ENCODE results near the gene SPTSSA.
"Not testable (repeated sequence)": the region's sequence is repeated elsewhere in the genome, so short reads cannot be mapped to it uniquely, and the experiment has no call there.

SPTSSA gene, protein sequence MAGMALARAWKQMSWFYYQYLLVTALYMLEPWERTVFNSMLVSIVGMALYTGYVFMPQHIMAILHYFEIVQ

DNA sequence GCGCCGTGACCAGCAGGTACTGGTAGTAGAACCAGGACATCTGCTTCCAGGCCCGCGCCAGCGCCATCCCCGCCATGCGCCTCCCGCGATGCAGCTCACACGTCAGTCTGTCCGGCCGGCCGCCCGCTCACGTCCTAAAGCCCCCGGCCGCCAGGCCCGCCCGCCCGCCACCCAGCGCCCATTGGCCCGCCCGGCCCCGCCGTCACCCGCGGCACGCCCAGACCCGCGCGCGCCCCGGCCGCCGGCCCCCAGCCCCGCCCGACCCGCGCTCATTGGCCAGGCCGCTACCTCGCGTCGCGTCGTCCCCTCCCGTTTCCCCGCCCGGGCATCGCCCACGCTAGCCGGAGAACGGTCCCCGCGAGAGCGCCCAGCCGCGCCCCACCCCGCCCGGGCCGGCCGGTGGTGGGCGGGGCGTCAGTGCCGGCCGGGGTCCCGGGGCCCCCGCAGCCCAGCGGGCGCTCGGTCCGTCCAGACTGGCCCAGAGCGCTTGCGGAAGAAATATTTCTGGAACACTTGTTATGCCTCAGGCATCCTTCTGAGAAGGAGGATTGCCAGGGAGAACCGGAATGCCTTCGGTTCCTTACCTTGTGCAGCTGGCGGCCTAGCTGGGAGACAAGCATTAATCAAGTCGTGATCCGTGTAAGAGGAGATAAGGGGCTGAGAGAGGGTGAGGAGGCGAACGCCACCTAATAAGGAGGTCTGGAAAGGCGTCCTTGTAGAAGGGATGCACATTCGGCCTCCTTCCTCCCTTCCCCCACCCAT, at the start of gene SPTSSA:
TSS of gene SPTSSA (minus strand) at position 109 of the 762 bp plus-strand sequence. CDS start at position 76, 33 bp downstream.
- TF ChIP-seq, protein P1, sequence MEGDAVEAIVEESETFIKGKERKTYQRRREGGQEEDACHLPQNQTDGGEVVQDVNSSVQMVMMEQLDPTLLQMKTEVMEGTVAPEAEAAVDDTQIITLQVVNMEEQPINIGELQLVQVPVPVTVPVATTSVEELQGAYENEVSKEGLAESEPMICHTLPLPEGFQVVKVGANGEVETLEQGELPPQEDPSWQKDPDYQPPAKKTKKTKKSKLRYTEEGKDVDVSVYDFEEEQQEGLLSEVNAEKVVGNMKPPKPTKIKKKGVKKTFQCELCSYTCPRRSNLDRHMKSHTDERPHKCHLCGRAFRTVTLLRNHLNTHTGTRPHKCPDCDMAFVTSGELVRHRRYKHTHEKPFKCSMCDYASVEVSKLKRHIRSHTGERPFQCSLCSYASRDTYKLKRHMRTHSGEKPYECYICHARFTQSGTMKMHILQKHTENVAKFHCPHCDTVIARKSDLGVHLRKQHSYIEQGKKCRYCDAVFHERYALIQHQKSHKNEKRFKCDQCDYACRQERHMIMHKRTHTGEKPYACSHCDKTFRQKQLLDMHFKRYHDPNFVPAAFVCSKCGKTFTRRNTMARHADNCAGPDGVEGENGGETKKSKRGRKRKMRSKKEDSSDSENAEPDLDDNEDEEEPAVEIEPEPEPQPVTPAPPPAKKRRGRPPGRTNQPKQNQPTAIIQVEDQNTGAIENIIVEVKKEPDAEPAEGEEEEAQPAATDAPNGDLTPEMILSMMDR (IDR thresholded peaks at IDR 0.05; ENCODE audit: low read depth, low read length, missing control alignments): no peak
- peak; percentile 65 for DNase-seq (ENCODE audit: low read depth)
- peak within 1 kb of the TSS; percentile 87 for H3K4me3 ChIP-seq (ENCODE audit: low read depth, low read length)
- in situ Hi-C loops (cut with HindIII; ENCODE audit: low sequenced_read_pairs): no loop called here

DNA sequence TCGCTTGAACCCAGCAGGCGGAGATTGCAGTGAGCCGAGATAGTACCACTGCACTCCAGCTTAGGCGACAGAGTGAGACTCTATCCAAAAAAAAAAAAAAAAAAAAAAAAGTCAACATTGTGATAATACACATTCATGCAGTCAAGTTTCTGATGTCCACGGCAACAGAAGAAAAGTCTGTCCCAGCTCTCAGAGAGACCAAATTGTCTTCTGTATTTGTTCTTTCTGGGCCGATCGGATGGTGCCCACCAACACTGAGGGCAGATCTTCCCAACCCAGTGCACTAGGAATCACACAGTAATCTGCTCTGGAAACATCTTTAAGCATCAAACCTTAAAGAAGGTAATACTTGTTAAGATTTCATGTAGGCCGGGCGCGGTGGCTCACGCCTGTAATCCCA, 45.8 kb upstream of the SPTSSA start:
- in situ Hi-C loops (cut with HindIII; ENCODE audit: low sequenced_read_pairs): no loop called here
- no peak for DNase-seq (ENCODE audit: low read depth)
- TF ChIP-seq, protein P1 (IDR thresholded peaks at IDR 0.05; ENCODE audit: low read depth, low read length, missing control alignments): no peak
- no peak overlapping the region for H3K4me3 ChIP-seq (ENCODE audit: low read depth, low read length)

DNA sequence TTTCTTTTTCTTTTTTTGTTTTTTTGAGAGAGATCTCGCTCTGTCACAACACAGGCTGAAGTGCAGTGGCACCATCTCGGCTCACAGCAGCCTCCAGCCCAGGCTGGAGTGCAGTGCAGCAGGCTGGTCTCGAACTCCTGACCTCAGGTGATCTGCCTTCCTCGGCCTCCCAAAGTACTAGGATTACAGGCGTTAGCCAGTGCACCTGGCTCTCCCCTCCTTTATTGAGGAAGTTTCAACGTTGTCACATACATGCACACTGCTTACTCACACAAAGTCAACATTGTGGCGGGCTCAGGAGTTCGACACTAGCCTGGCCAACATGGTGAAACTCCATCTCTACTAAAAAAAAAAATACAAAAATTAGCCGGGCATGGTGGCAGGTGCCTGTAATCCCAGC, 45.4 kb upstream of the SPTSSA start:
- DNase-seq (ENCODE audit: low read depth): no peak
- TF ChIP-seq, protein P1 (IDR thresholded peaks at IDR 0.05; ENCODE audit: low read depth, low read length, missing control alignments): no peak
- in situ Hi-C loops (cut with HindIII; ENCODE audit: low sequenced_read_pairs): no loop called here
- no peak overlapping the region for H3K4me3 ChIP-seq (ENCODE audit: low read depth, low read length)

DNA sequence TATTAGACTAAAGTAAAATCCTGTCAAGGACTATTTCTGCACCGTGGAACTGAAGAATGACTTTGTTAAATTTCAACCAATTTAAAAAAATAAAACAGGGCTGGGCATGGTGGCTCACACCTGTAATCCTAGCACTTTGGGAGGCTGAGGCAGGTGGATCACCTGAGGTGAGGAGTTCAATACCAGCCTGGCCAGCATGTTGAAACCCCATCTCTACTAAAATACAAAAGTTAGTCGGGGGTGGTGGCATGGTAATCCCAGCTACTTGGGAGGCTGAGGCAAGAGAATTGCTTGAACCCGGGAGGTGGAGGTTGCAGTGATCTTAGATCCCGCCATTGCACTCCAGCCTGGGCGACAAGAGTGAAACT, 43.1 kb upstream of the SPTSSA start:
- DNase-seq (ENCODE audit: low read depth); in situ Hi-C loops (cut with HindIII; ENCODE audit: low sequenced_read_pairs); H3K4me3 ChIP-seq (ENCODE audit: low read depth, low read length): not testable (repeated sequence)

DNA sequence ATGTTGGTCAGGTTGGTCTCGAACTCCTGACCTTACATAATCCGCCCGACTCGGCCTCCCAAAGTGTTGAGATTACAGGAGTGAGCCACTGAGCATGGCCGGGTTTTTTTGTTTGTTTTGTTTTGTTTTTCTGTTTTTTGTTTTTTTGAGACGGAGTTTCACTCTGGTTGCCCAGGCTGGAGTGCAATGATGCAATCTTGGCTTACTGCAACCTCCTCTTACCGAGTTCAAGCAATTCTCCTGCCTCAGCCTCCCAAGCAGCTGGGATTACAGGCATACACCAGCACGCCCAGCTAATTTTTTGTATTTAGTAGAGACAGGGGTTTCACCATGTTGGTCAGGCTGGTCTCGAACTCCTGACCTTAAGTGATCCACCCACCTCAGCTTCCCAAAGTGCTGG, 42.0 kb upstream of the SPTSSA start:
- H3K4me3 ChIP-seq (ENCODE audit: low read depth, low read length); in situ Hi-C loops (cut with HindIII; ENCODE audit: low sequenced_read_pairs); DNase-seq (ENCODE audit: low read depth): not testable (repeated sequence)

DNA sequence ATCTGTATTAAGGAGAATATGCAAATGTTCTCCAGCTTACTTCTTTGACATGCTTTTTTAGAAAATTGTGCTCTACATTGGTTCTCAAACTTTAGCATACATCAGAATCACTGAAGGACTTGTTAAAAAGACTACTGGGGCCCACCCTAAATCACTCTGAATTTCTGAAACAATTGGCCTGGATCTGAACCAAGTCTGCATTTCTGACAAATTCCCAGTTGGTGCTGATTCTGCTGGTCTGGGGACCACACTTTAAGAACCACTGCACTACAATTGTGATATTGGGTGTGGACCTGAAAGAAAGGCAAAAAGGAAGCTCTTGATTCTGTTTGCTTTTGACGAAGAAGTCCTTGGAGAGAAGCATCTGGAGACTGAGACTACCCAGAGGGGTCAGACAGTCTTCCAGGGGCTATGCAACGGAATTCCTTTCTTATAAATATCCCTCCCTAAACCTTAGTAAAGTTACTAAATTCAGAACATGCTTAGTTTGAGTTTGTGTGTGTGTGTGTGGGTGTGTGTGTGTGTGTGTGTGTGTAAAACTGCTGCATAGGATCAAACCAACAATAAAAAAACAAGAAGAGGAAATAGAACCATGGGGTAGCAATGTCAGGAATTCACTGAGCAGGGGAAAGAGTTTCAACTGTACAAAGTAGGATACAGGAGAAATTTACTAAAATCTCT, 40.6 kb upstream of the SPTSSA start:
- H3K4me3 ChIP-seq (ENCODE audit: low read depth, low read length): no peak overlapping the region
- in situ Hi-C loops (cut with HindIII; ENCODE audit: low sequenced_read_pairs): no loop called here
- no peak for DNase-seq (ENCODE audit: low read depth)
- TF ChIP-seq, protein P1 (IDR thresholded peaks at IDR 0.05; ENCODE audit: low read depth, low read length, missing control alignments): no peak

DNA sequence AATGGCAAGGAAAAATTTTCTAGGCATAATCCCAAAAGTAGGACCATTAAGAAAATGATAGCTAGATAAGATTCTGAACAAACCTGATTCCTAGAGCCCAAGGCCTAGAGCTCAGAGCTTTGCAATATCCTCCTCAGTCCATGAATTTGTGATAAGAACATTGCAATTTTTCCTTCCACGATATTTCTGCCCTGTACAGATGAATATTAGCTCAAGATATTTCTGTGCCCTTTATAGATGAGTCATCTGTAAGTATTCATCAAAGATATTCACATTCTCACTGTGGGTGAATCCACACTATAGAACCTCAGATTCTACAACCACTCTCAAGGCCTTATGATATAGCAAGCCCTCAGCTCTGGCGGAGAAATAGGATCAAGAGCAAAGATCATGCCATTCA, 40.0 kb upstream of the SPTSSA start:
- DNase-seq (ENCODE audit: low read depth): no peak
- TF ChIP-seq, protein P1 (IDR thresholded peaks at IDR 0.05; ENCODE audit: low read depth, low read length, missing control alignments): no peak
- in situ Hi-C loops (cut with HindIII; ENCODE audit: low sequenced_read_pairs): no loop called here
- H3K4me3 ChIP-seq (ENCODE audit: low read depth, low read length): no peak overlapping the region

Data from astrocyte of the cerebellum (primary cell).